NB4 (cell line): ENCODE data around the gene ZNF761.

ENCODE experiments used
- MYC ChIP-seq: IDR thresholded peaks from 2 replicates; pipeline ENCODE4 v1.6.1; 2011; ENCODE audit warnings: low read depth, low read length
- POLR2A ChIP-seq: IDR thresholded peaks from 2 replicates; pipeline ENCODE4 v1.6.1; 2011; ENCODE audit warnings: mild to moderate bottlenecking; ENCODE audit not compliant: insufficient read length; ENCODE audit errors: extremely low read depth
- TF ChIP-seq, protein P1 (sequence below): IDR thresholded peaks from 2 replicates; pipeline ENCODE4 v1.6.1; 2011; ENCODE audit warnings: low read depth, low read length
- TF ChIP-seq, protein P2 (sequence below): IDR thresholded peaks from one replicate; pipeline ENCODE4 v1.5.1; 2012; ENCODE audit warnings: low read depth, low read length

DNA sequence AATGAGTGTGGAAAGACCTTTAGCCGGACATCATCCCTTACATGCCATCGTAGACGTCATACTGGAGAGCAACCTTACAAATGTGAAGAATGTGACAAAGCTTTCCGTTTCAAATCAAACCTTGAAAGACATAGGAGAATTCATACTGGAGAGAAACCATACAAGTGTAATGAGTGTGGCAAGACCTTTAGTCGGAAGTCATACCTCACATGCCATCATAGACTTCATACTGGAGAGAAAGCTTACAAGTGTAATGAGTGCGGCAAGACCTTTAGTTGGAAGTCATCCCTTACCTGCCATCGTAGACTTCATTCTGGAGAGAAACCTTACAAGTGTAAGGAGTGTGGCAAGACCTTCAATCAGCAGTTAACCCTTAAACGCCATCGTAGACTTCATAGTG is 24.0 kb downstream of the ZNF761 start:
- TF ChIP-seq POLR2A: no peak
- TF ChIP-seq, protein P1, sequence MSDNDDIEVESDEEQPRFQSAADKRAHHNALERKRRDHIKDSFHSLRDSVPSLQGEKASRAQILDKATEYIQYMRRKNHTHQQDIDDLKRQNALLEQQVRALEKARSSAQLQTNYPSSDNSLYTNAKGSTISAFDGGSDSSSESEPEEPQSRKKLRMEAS: no peak
- TF ChIP-seq, protein P2, sequence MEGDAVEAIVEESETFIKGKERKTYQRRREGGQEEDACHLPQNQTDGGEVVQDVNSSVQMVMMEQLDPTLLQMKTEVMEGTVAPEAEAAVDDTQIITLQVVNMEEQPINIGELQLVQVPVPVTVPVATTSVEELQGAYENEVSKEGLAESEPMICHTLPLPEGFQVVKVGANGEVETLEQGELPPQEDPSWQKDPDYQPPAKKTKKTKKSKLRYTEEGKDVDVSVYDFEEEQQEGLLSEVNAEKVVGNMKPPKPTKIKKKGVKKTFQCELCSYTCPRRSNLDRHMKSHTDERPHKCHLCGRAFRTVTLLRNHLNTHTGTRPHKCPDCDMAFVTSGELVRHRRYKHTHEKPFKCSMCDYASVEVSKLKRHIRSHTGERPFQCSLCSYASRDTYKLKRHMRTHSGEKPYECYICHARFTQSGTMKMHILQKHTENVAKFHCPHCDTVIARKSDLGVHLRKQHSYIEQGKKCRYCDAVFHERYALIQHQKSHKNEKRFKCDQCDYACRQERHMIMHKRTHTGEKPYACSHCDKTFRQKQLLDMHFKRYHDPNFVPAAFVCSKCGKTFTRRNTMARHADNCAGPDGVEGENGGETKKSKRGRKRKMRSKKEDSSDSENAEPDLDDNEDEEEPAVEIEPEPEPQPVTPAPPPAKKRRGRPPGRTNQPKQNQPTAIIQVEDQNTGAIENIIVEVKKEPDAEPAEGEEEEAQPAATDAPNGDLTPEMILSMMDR: no peak
- TF ChIP-seq MYC: no peak
